Epidermal melanocyte (primary cell): ENCODE measurements around the gene GTF2A1.
"Not testable (repeated sequence)": the region's sequence is repeated elsewhere in the genome, so short reads cannot be mapped to it uniquely, and the experiment has no call there.

ENCODE experiments used
- DNase-seq: peaks from one replicate; pipeline ENCODE4 v3.0.0; 2011; ENCODE audit warnings: low spot score; ENCODE audit not compliant: insufficient read length

Gene GTF2A1

GRCh38 chr14:81220830-81221578 lies at the start of gene GTF2A1:
Gene GTF2A1 (minus strand): TSS chr14:81220959. CDS start chr14:81220518, 441 bp downstream.
- peak; percentile 73 for DNase-seq

DNA sequence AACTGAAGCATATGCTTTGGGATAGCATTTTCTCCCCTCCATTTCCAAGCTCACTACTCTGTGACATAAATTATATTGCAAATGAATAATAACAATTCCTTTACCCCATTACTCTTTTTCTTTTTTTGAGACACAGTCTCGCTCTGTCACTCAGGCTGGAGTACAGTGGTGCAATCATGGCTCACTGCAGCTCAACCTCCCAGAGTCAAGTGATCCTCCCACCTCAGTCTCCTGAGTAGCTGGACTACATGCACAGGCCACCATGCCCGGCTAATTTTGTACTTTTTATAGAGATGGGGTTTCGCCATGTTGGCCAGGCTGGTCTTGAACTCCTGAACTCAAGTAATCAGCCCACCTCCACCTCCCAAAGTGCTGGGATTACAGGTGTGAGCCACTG lies 49.2 kb upstream of the GTF2A1 start:
- DNase-seq = no peak

DNA sequence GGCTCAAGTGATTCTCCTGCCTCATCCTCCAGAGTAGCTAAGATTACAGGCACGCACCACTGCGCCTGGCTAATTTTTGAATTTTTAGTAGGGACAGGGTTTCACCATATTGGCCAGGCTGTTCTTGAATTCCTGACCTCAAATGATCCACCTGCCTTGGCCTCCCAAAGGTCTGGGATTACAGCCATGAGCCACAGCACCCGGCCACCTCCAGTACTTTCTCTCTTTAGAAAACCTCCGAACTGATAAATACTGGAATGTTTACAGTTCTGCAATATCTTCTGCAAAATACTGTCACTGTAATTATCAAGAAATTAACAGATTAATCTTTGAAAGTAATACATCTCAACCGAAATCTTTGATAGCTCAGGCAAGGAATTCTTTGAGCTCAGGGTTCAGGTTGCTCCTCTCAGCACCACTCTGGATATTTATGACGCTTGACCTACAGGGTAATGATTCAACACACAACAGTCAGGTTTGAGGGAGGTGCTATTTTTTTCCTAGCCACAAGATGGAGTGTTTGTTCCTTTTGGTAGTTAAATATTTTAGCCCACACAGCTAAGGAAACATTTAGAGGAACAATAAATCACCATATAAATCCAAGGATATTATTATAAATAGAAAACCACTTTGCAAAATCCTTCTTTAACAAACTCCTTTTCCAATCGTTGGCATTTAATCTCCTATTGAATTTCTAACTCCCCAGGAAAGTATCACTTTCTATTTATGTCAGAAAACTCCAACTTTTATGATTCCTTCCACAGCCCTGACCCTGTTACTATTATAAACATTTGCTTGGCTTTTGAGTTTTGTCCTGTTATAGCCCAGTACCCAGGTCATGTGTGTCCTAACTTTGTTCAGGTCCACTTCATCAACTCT lies 48.6 kb upstream of the GTF2A1 start:
- DNase-seq = peak; percentile 83

DNA sequence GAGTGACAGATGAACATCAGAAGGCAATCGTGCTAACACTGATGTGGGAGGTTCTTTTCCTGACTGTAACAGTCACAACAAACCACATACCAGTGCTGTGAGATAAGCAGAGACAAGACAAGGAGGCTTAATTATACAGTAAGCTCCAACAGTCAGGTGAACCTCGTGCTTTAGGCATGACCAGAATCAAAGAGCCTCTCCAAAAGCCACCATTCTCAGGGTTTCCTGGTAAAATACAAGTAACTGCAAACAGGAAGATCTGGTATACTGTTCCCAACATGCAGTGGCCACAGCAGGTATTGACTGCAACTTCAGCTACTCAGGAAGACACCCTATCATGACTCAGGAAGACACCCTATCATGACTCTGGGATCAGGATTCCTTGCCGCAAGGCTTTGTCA lies 47.3 kb upstream of the GTF2A1 start:
- no peak for DNase-seq

DNA sequence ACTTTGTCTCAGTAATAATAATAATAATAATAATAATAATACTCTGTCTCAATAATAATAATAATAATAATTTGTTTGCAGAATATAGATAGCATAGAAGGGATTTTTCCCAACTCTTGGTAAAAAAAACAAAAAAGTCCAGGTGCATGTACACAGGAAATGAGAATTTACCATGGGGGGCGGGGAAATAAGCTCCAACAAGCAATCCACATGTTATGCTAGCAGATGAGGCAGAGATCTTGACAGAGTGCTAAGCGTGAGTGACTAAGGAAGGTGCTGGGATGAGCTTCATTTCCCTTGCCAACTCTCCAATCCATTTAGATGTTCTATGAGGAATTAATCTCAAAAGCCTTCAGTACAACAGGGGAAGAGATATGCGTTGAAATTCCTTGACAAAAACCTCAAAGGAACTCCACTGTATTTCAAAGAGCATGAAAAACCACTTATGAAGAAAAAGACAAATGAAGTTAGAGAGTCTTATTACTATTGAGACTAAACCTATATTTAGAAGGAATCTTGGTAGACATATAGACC lies 44.9 kb upstream of the GTF2A1 start:
- no peak for DNase-seq

DNA sequence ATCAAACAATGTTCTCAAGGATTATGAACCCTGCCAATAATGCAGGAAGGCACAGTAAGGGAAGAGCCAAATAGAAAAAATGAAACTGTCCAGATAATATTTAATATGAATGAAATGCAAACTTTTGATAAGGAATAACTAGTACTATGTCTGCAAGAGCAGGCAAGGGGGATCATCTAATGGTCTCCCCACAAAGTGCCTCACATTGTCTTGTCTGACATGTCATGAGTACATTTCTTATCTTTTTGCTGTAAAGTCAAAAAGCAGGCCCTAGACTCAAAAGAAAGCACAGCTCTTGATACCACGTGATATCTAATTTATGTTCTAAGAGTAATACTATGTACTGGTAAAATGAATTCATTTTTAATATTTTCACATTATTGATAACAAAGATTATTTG lies 43.9 kb upstream of the GTF2A1 start:
- DNase-seq = no peak

GRCh38 chr14:81263777-81264410 lies 43.1 kb upstream of the GTF2A1 start:
- DNase-seq = no peak

DNA sequence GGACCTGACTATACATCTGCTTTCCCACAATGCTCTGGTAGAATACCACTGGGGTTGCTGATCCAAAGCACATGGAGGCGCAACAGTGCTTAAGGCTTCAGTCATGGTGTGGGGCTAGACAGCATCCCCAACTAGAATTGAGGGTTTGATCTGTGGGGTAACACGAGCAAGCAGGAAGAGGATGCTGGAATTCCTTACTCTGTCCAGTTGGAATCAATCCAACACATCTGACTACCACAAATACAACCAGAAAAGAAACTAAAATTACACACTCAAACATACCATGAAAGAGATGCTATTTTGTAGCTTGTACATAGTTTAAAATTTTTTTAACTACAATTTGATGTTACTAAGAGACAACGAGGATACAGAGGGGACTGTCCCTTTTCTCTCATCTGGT lies 40.4 kb upstream of the GTF2A1 start:
- no peak for DNase-seq

GRCh38 chr14:81260732-81261131 lies 40.0 kb upstream of the GTF2A1 start:
- DNase-seq = no peak

- DNase-seq = no peak
These were observed 35.7 kb upstream of the GTF2A1 start for GRCh38 chr14:81256289-81256960.

- no peak for DNase-seq
These were observed 31.5 kb upstream of the GTF2A1 start for GRCh38 chr14:81252278-81252677.

- no peak for DNase-seq
These were observed 26.6 kb upstream of the GTF2A1 start for GRCh38 chr14:81247271-81247766.

DNA sequence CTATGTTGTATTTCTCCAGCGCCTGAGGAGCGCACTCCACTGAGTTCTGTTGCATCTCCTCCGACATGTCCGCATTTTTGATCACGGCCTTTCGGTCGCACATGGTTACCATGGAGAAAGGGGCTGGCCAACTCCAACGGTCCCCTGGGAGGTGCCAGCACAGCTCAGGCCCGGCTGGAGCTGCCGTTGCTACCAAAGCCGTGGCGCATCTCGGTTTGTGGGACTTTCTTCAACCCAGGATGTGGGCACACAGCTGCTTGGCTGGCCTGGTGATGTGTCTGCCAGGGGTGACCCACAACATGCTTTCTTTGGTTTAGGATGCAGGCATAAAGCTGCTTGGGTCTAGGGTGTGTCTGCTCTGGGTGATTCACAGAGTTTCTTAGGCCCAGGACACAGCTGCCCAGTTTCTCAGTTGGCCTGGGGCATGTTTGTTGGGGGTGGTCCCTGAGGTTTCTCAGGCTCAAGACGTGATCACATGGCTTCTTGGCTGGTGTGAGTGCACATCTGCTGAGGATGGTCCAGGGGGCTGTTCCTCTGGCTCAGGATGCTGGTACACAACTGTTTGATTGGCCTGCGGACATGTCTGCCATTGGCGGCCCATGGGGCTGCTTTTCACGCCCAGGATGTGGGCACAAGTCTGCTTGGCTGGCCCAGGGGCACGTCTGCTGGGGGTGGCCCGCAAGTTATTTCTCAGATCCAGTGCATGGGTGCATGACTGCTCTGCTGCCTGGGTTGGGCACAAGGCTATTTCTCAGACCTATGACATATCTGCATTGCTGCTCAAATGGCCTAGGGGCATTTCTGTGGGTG lies 25.9 kb upstream of the GTF2A1 start:
- DNase-seq = peak; percentile 34

DNA sequence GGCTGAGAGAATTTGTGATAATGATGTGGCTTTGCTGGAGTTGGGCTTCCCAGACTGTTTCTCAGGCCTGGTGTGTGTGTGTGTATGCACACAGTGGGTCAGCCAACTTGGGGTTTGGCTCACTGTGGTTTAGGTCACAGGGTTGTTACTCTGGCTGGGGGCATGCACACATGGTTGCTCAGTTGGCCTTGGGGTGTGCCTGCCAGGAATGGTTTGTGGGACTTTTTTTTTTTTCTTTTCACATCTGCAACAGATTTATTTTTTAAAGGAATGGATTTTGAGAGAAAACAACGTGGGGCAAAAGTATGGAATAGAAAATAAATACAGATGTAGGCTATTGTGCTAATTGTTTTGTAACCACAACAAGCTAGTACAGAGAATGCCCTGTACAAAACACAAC lies 25.0 kb upstream of the GTF2A1 start:
- DNase-seq = no peak

- DNase-seq = not testable (repeated sequence)
These were observed 23.7 kb upstream of the GTF2A1 start for GRCh38 chr14:81244431-81244830.

GRCh38 chr14:81243499-81243898 lies 22.7 kb upstream of the GTF2A1 start:
- no peak for DNase-seq

GRCh38 chr14:81236849-81237248 lies 16.1 kb upstream of the GTF2A1 start:
- not testable (repeated sequence) for DNase-seq

DNA sequence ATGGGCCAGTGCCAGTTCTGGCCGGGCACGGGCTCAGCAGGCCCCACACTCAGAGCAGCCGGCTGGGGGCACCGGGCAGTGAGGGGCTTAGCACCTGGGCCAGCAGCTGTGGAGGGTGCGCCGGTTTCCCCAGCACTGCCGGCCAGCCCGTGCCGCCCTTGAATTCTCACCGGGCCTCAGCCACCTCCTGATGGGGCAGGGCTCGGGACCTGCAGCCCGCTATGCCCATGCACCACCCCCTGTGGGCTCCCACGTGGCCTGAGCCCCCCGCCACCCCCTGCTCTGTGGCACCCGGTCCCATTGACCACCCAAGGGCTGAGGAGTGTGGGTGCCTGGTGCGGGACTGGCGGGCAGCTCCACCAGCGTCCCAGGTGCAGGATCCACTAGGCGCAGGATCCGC lies 15.4 kb upstream of the GTF2A1 start:
- no peak for DNase-seq

- DNase-seq = no peak
These were observed 14.3 kb upstream of the GTF2A1 start for GRCh38 chr14:81235096-81235495.

DNA sequence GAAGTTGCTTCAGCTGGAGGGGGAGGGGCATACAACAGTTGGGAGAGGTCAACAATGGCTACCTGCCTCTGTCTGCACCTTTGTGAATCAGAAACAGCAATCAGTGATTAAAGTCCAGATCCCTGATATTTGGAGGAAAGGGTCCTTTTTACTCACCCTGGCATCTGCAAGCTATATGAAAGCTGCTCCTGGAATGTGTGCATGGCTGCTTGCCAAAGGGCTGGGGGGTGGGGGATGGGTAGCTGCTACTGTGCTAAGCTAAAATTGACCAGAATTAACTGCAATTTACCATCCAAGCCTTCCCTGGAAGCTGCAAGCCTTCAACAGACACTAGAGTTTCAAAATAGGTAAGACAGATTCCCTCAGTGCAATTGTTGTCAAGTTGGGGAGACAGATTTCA lies 13.5 kb upstream of the GTF2A1 start:
- no peak for DNase-seq
